Non-pigmented ciliary epithelial cell (primary cell): ENCODE results near the gene RPL13.
A peak's percentile ranks its signal among the peaks of the same experiment; 100 is the strongest.

Experiments
- DNase-seq: peaks from one replicate; pipeline ENCODE4 v3.0.0-alpha.2; 2010; ENCODE audit warnings: low read depth

Gene RPL13

DNA sequence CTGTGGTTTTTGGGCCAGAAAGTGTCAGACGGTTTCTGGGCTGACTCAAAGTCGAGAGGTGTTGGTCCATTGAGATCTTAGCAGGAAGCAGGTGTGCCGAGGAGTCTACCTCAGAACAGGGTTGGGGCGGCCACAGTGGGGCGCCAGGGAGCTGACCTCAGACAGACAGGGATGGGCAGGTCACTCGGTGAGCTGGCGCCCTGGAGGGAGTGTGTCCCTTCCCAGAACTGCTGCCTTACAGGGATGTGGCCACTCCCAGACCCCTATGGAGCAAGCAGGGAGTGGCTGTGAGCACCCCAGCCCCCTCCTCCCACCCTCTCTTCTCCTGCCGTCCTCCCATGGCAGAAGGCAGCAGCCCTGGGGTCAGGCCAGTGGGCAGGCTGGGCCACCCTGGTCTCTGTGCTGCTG, 39.0 kb downstream of the RPL13 start:
- DNase-seq = no peak

DNA sequence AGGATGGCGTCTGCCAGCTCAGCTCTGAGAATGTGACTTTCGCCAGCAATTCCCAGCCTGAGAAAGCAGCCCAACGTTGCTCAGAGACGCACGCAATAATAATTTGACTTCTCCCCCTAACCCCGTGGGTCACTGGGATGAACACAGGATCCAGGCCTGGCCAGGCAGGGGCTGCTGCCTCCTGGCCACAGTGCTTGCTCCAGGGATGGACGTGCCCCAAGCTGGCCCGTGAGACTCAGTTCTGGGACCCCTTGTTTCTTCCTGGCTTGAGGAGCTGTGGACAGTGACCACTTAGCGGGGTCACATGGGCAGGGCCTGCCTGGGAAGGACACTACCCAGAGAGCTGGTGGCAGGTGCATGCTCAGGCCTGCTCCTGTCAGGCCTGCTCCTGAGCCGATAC, 39.4 kb downstream of the RPL13 start:
- DNase-seq = no peak

- DNase-seq = no peak
Measured at GRCh38 chr16:89600427-89600826, 39.9 kb downstream of the RPL13 start.

- DNase-seq = no peak
Measured at GRCh38 chr16:89600956-89601355, 40.5 kb downstream of the RPL13 start.

DNA sequence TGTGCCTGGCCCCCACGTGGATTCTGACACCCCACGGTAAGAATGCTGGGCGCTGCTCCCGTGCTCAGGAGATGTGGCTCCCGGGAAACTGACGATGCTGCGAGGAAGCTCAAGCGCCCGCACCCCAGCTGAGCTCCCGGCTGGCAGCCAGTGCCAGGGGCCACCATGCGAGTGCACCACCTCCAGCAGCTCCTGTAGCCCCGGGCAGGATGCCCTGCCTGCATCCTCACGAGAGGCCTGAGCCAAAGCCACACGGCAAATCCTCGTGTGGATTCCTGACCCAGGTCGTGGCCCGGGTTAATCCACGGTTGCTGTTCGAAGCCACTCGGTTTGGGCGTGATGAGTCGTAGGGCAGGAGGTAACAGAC, 41.4 kb downstream of the RPL13 start:
- DNase-seq = no peak

DNA sequence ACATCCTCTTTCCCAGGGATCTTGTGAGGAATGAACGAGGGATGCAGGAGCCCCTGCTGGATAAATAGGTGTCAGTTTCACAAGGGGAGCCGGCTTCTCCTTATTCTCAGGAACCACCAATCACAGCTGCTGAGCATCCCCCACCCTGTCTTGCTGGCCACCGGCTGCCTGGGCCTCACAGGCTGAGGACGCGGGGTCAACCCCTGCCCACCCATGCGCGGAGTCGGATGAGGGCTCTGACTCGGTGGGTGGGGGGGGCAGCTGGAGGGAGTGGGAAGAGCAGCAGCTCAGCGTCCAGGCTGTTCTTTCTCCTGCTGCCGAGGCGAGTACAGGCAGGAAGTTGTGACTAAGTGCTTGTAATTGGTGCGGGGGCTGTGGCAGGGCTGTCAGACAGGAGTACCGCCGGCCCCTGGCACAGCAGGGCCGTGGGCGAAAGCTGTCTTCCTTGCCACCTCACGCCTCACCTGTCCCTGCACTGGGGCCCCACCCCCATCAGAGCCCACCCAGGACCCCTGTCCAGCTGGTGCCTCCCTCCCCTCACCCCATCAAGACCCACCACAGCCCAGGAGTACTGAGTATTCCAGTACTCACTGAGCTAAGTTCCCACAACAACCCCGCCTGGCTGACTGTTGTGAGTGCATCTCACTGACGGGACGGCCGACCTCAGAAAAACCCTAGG, 41.9 kb downstream of the RPL13 start:
- DNase-seq = peak; percentile 75

GRCh38 chr16:89602952-89603590, 42.6 kb downstream of the RPL13 start:
- DNase-seq = no peak

GRCh38 chr16:89604764-89605163, 44.3 kb downstream of the RPL13 start:
- DNase-seq = no peak

DNA sequence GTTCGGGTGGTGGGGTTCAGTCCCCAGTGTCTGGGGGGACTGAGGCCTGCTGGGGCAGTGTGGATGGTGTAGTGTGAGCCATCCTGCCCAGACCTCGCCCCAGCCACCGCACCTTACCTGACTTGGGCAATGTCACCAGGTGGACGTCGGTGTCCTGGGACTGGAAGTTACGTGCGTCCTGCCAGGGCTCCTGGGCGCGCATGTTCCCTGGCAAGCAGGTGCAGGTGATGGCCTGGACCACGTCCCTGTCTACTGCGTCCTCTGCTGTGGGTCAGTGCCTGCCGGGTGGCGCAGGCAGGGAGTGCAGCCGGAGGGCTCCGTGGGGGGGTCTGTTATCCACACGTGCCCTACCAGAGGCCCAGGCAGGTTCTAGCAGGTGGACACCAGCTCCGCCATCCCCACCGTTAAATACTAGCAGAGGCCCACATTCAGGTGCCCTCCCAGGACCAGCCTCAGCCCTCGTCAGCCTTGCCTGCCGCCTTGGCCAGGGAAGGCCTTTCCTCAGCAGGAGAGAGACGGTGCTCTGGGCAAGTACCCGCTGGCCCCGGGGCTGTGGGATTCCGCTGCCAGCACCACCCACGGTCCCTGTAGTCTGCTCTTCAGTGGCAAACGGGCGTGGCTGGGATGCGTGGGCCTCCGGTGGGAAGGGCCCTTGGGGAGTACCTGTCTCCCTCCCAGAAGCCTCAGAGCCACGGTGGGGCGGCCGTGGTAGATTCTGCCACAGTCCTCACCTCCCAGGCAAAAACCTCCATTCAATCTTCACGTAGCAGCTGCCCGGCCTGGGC, 44.9 kb downstream of the RPL13 start:
- no peak for DNase-seq

- no peak for DNase-seq
Measured at GRCh38 chr16:89606006-89606405, 45.5 kb downstream of the RPL13 start.

DNA sequence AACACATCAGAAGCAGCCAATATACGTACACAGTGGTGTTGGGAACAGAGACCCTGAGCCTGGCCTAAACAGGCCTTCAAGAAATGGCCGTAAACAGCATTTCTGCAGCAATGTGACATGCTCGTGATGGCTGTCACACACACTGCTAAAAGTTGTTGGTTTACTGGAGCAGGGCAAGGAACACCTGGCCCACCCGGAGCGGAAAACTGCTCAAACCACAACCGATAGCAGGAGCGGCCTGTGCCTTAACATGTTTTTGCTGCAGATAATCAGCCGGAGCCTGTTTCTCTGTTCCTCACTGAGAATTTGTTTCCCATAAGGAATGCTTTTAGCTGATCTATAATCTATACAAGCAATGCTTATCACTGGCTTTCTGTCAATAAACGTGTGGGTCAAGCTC, 47.0 kb downstream of the RPL13 start:
- DNase-seq = no peak

DNA sequence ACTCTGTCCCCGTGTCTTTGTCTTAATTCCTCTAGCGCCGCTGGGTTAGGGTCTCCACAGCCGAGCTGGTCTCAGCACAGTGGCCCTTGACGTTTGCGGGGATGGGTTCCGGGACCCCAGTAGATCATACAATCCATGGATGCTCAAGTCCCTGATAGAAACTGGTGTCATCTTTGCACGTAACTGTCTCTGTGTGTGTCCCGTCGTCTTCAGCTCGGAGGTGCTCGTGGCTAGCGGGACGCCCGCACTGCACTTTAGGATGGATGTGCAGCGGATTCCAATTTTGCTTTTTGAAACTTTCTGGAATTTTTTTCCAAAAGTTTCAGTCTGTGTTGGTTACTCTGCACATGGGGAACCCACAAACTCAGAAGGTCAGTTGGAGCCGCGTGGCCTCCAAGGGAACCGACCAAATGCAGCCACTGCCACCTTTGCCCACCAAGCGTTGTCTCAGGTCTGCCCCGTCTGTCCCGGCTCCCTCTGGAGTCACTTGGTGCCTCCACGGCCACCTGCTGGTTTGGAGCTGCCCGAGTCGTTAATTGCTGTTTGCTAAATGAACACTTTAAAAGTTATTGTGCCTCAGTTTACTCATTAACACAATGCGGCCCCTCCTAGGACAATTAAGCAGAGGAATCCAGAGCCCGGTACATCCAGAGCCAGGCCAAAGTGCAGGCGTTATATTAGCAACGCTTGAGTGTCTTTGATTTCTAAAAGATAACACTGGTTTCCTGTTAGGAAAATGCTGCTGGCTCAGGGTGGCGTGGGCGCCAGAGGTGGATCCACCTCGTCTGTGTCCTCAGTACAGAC, 47.7 kb downstream of the RPL13 start:
- no peak for DNase-seq

DNA sequence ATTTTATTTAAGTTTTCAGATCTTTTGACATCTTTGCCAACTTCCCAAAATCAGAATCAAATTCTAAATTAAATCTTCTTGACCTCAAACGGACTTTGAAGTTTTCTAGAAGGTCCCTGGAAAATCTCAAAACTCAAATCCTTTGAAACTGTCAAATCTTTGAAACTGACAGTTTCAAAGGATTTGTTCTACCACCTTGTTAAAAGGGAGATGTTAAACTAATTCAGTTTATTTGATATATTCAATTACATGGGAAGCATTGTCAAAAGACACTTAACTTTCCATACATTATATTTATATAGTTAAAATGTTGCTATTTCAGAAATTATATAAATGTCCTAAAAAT, 49.6 kb downstream of the RPL13 start:
- DNase-seq = no peak

GRCh38 chr16:89612415-89613166, 52.1 kb downstream of the RPL13 start:
- DNase-seq = no peak

GRCh38 chr16:89613231-89613953, 52.9 kb downstream of the RPL13 start, which contains the start of gene DPEP1:
DPEP1 (plus strand) TSS chr16:89613642; CDS start chr16:89630411, 16,769 bp downstream.
- DNase-seq = no peak

DNA sequence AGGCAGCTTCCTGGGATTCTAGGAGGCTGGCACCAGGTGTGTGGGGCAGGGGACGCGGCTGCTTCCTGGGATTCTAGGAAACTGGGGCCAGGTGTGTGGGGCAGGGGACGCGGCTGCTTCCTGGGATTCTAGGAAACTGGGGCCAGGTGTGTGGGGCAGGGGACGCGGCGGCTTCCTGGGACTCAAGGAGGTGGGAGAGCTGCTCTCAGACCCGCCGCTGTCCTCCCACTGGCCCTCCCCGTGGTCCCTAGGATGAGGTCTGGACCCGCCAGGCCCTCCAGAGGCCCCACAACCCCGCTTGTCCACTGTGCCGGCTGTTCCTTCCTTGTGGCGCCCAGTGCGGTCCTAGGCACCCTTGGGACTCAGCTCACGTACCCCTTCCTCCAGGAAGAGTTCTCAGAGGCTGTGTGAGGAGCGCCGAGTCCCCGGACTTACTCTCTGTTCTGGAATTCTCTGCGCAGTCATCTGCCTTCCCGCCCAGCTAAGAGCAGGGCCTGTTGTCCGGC, 53.5 kb downstream of the RPL13 start:
- DNase-seq = no peak
